Neural cell (in vitro differentiated cells): Measurements from ENCODE around the gene GLDC.

Experiments used
- CTCF ChIP-seq: fragments of 450-650 bp; IDR thresholded peaks from 2 replicates; pipeline ENCODE4 v1.5.1; 2014; ENCODE audit warnings: antibody characterized with exemption, mild to moderate bottlenecking, moderate library complexity; ENCODE audit not compliant: poor library complexity, severe bottlenecking
- EP300 ChIP-seq: fragments of 450-650 bp; conservative IDR thresholded peaks from 2 replicates; pipeline ENCODE4 v1.6.1; 2014; ENCODE audit warnings: antibody characterized with exemption, mild to moderate bottlenecking, moderate library complexity; ENCODE audit not compliant: poor library complexity, severe bottlenecking
- EZH2 ChIP-seq: fragments of 200-600, 300-800 bp; shearing (Covaris generic), sonication (generic); IDR thresholded peaks from 2 replicates; pipeline ENCODE4 v1.6.1; 2014; ENCODE audit warnings: antibody characterized with exemption, low read length, borderline replicate concordance, mild to moderate bottlenecking; ENCODE audit not compliant: insufficient read depth, poor library complexity, severe bottlenecking
- RAD21 ChIP-seq: fragments of 450-650 bp; conservative IDR thresholded peaks from 2 replicates; pipeline ENCODE4 v1.6.1; 2014; ENCODE audit warnings: antibody characterized with exemption, mild to moderate bottlenecking, moderate library complexity
- REST ChIP-seq: IDR thresholded peaks from 2 replicates; pipeline ENCODE4 v1.6.1; 2012; ENCODE audit warnings: borderline replicate concordance
- SMC3 ChIP-seq: fragments of 450-650 bp; conservative IDR thresholded peaks from 2 replicates; pipeline ENCODE4 v1.6.1; 2014; ENCODE audit warnings: antibody characterized with exemption, mild to moderate bottlenecking, moderate library complexity; ENCODE audit not compliant: poor library complexity

- TF ChIP-seq EZH2 = no peak
- no peak for TF ChIP-seq SMC3
- TF ChIP-seq CTCF = no peak
- TF ChIP-seq RAD21 = no peak
- no peak for TF ChIP-seq EP300
- TF ChIP-seq REST = no peak
Observed at GRCh38 chr9:6490863-6491262, 154.7 kb downstream of the GLDC start.
